HTERT RPE-1 (cell line): Measurements from ENCODE around the gene CCDC38.

Source experiments
- in situ Hi-C: fragments of 300-500 bp; cut with MboI; formaldehyde crosslinking; loops from 4 replicates; pipeline ENCODE4 v1.14.3; 2020; ENCODE audit warnings: low sequenced_read_pairs

CCDC38 gene

DNA sequence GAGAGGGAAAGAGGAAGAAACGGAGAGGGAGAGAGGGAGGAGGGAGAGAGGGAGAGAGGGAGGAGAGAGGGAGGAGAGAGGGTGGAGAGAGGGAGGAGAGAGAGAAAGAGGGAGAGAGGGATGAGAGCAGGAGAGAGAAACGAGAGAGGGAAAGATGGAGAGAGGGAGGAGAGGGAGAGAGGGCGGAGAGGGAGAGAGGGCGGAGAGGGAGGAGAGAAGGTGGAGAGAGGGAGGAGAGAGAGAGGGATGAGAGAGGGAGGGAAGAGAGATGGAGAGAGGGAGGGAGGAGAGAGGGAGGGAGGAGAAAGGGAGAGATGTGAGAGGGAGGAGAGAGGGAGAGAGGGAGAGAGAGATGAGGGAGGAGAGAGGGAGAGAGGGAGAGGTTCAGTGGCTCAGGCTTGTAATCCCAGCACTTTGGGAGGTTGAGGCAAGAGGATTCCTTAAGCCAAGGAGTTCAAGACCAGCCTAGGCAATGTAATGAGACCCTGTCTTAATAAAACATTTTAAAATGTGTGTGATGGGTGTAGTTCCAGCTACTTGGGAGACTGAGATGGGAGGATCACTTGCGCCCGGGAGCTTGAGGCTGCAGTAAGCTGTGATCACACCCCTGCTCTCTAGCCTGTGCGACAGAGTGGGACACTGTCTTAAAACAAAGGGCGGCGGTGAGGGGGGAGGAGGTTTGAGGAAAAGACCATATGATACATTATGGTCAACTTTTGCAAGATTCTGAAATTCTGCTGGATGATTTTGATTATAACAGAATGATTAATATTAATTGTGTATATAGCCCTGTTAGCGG is 105.0 kb downstream of the CCDC38 start:
- in situ Hi-C loops, result no loop called here

GRCh38 chr12:95836630-95837239 is 105.7 kb downstream of the CCDC38 start:
- in situ Hi-C loops, result no loop called here

DNA sequence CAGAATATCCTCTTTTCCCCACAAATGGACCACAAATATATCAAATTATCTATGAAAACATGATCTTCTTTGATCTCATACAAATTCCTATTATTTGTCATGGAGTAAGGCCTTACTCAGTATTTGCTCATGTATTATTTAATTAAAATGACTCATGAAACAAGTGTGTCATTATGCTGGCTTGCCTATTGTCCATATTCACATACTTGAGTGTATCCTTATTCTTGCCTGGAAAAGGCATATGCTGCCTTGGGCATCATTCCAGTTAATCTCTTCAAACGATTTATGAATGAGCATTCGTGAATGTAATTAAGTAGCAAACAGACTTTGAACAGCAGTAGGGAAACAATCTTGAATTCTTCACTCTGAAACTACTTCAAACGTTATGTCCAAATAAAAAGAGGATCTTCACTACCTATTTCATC is 106.2 kb downstream of the CCDC38 start:
- in situ Hi-C loops, result no loop called here

- in situ Hi-C loops, result no loop called here
These were observed 107.8 kb downstream of the CCDC38 start for GRCh38 chr12:95834572-95834971.

DNA sequence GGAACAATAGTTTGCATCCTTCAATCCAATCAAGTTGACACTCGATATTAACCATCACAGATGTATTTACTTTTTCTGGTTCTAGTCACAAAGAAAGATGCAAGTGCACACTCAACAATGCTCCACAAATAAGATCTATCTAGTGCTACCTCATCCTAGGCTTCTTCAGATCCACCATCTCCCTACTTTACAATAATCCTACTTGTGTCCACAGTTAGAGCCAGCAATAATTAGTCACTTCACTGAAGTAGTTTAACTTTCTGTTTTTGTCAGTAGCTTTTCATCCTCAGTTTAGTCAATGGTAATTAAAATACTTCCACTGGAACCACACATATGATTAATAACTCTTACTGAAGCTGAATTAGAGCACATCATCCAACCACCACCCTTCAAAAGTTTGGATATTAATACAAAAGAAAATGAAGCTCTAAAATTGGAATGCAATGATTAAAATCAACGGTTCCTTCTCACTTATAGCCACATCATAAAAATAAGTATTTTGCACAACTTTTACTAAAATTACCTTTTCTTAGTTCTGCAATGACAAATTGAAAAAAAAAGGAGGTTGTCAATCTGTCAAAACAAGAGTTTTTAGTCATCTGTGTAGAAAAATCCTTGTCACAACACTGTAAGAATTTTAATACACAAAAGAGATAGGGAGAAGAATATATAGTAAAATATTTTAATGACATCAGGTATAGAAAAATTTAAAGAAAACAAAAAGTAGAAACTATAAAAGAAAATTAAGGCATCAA is 111.9 kb downstream of the CCDC38 start:
- in situ Hi-C loops, result no loop called here

- in situ Hi-C loops, result no loop called here
These were observed 113.0 kb downstream of the CCDC38 start for GRCh38 chr12:95829395-95829794.

- in situ Hi-C loops, result loop anchor here (25.0 kb wide), 1 partner anchor 233 kb away; no protein-coding TSS in a partner anchor
These were observed 122.2 kb downstream of the CCDC38 start for GRCh38 chr12:95820096-95820703.
